OCI-LY1 (cell line): Measurements from ENCODE around the gene CCDC83.

Experiments
- H2AFZ ChIP-seq: fragments of 200-600 bp; sonication (generic), shearing (Covaris generic); 2 replicates; pipeline ENCODE4 v1.6.0; 2014; ENCODE audit warnings: antibody characterized with exemption, mild to moderate bottlenecking, low read length
- H3F3A ChIP-seq: fragments of 200-600 bp; sonication (generic), shearing (Covaris generic); 2 replicates; pipeline ENCODE4 v1.6.0; 2014; ENCODE audit warnings: mild to moderate bottlenecking, antibody characterized with exemption, low read length, moderate library complexity; ENCODE audit not compliant: insufficient read depth
- H3K27ac ChIP-seq: fragments of 200-600 bp; sonication (generic); 2 replicates; pipeline ENCODE4 v1.5.1; 2014; ENCODE audit warnings: low read length, mixed run types, mild to moderate bottlenecking, low read depth; ENCODE audit not compliant: poor library complexity, severe bottlenecking
- H3K27me3 ChIP-seq: fragments of 200-600 bp; sonication (generic); 2 replicates; pipeline ENCODE4 v1.6.0; 2014; ENCODE audit warnings: antibody characterized with exemption, mild to moderate bottlenecking, low read length, moderate library complexity; ENCODE audit not compliant: insufficient read depth
- H3K36me3 ChIP-seq: fragments of 200-600 bp; sonication (generic); 2 replicates; pipeline ENCODE4 v1.6.1; 2014; ENCODE audit warnings: mild to moderate bottlenecking, antibody characterized with exemption, low read length, moderate library complexity, mixed read lengths; ENCODE audit not compliant: insufficient read depth
- H3K4me1 ChIP-seq: fragments of 200-600 bp; sonication (generic); 2 replicates; pipeline ENCODE4 v1.5.1; 2014; ENCODE audit warnings: mild to moderate bottlenecking, low read length, moderate library complexity; ENCODE audit not compliant: insufficient read depth, severe bottlenecking
- H3K4me2 ChIP-seq: fragments of 200-600 bp; sonication (generic), shearing (Covaris generic); 2 replicates; pipeline ENCODE4 v1.6.1; 2014; ENCODE audit warnings: low read length
- H3K4me3 ChIP-seq: fragments of 200-600 bp; sonication (generic); 2 replicates; pipeline ENCODE4 v1.5.1; 2014; ENCODE audit warnings: low read length, low read depth, mild to moderate bottlenecking, mixed read lengths; ENCODE audit not compliant: poor library complexity, severe bottlenecking
- H3K79me2 ChIP-seq: fragments of 200-600 bp; shearing (Covaris generic); 2 replicates; pipeline ENCODE4 v1.6.1; 2016; ENCODE audit warnings: mixed run types, low read length, mixed read lengths; ENCODE audit not compliant: insufficient read depth
- H3K9ac ChIP-seq: fragments of 200-600 bp; sonication (generic), shearing (Covaris generic); 2 replicates; pipeline ENCODE4 v1.6.1; 2014; ENCODE audit warnings: mild to moderate bottlenecking, low read length, mixed read lengths
- H3K9me2 ChIP-seq: fragments of 200-600 bp; sonication (generic), shearing (Covaris generic); 2 replicates; pipeline ENCODE4 v1.6.1; 2014; ENCODE audit warnings: low read depth, mild to moderate bottlenecking, low read length, mixed read lengths
- H3K9me3 ChIP-seq: fragments of 200-600 bp; shearing (Covaris generic); 2 replicates; pipeline ENCODE4 v1.6.1; 2014; ENCODE audit warnings: low read length, mixed read lengths
- H4K20me1 ChIP-seq: fragments of 200-600 bp; sonication (generic), shearing (Covaris generic); 2 replicates; pipeline ENCODE4 v1.6.0; 2016; ENCODE audit warnings: mild to moderate bottlenecking, low read length; ENCODE audit not compliant: insufficient read depth
- EZH2 ChIP-seq: fragments of 200-600 bp; sonication (generic), shearing (Covaris generic); IDR thresholded peaks from 2 replicates; pipeline ENCODE4 v1.8.0; 2017; ENCODE audit warnings: borderline replicate concordance, mixed run types, mild to moderate bottlenecking, antibody characterized with exemption, low read length, moderate library complexity, mixed read lengths
- TF ChIP-seq, protein P1 (sequence below): fragments of 200-600 bp; sonication (generic), shearing (Covaris generic); IDR thresholded peaks from 2 replicates; pipeline ENCODE4 v1.5.1; 2017; ENCODE audit warnings: mild to moderate bottlenecking, antibody characterized with exemption, low read length, moderate library complexity, mixed read lengths

Gene CCDC83

DNA sequence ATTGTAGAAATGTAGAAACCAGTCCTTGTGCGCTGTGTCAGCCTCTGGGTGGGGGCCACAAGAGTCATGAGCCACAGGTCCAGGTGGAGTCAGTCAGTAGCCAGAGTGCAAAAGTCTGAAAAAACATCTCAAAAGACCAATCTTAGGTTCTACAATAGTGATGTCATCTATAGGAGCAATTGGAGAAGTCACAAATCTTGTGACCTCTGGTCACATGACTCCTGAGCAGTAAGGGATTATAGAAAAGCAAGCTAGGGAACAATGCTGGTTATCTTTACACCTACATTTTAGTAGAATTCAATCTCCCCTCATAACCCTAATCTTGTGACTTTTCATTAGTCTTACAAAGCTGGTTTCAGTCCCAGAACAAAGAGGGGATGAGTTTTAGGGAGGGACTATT is 82.7 kb downstream of the CCDC83 start:
- TF ChIP-seq, protein P1, sequence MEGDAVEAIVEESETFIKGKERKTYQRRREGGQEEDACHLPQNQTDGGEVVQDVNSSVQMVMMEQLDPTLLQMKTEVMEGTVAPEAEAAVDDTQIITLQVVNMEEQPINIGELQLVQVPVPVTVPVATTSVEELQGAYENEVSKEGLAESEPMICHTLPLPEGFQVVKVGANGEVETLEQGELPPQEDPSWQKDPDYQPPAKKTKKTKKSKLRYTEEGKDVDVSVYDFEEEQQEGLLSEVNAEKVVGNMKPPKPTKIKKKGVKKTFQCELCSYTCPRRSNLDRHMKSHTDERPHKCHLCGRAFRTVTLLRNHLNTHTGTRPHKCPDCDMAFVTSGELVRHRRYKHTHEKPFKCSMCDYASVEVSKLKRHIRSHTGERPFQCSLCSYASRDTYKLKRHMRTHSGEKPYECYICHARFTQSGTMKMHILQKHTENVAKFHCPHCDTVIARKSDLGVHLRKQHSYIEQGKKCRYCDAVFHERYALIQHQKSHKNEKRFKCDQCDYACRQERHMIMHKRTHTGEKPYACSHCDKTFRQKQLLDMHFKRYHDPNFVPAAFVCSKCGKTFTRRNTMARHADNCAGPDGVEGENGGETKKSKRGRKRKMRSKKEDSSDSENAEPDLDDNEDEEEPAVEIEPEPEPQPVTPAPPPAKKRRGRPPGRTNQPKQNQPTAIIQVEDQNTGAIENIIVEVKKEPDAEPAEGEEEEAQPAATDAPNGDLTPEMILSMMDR, result no peak
- no peak for TF ChIP-seq EZH2
- Histone ChIP-seq H3K9me3 (no peaks in the 10 kb centered on the region), H3K9me2 (no peaks in the 10 kb centered on the region), H3K9ac (no peak overlapping the region), H4K20me1 (no peaks in the 10 kb centered on the region), H3K36me3 (no peaks in the 10 kb centered on the region), H3K27ac (no peak overlapping the region), H3K4me2 (no peak overlapping the region), H3K79me2 (no peaks in the 10 kb centered on the region), H2AFZ (no peak overlapping the region), H3K4me3 (no peak overlapping the region), H3K4me1 (no peaks in the 10 kb centered on the region), H3F3A (no peaks in the 10 kb centered on the region), H3K27me3 (no peaks in the 10 kb centered on the region)

DNA sequence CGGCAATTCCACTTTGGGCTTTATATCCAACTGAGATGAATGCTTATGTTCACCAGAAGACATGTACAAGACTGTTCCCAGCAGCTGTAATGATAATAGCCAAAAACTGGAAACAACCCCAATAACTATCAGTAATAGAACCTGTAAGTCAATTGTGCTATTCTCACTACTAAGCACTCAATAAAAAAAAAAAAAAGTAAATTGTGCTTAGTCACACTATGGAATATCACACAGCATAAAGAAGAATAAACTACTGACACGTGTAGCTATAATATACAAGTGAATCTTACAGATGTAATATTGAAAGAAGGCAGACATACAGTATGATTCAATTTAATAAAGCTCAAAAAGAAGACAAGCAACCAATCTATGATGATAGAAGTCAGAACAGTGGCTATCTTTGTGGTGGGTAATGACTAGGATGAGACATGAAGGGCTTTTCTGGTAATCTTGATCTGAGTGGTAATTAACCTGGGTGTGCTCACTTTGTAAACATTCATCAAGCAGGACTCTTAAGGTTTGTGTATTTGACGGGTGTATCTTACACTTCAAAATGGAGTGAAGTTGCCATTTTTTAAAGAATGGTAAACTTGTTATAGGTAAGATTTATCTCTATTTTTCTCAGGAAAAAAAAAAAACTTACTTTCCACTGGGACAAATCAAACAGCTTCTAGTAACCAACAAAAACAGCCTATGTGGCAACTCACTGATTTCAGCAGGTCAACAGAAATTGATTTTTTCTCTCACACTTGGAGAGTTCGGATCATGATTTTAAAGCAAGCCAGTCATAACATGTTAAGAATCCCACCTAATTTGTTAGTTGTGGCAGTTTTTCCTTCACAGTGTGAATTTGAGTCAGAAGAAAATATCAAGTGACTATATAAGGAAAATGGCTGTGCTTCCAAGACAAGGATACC is 84.2 kb downstream of the CCDC83 start:
- Histone ChIP-seq H3F3A (no peaks in the 10 kb centered on the region), H3K4me1 (no peaks in the 10 kb centered on the region), H3K79me2 (no peaks in the 10 kb centered on the region), H3K27ac (no peak overlapping the region), H3K27me3 (no peaks in the 10 kb centered on the region), H2AFZ (no peak overlapping the region), H3K36me3 (no peaks in the 10 kb centered on the region), H3K9me3 (no peaks in the 10 kb centered on the region), H4K20me1 (no peaks in the 10 kb centered on the region), H3K4me2 (no peak overlapping the region), H3K4me3 (no peak overlapping the region), H3K9me2 (no peaks in the 10 kb centered on the region), H3K9ac (no peak overlapping the region)
- no peak for TF ChIP-seq EZH2
- TF ChIP-seq, protein P1, result no peak

DNA sequence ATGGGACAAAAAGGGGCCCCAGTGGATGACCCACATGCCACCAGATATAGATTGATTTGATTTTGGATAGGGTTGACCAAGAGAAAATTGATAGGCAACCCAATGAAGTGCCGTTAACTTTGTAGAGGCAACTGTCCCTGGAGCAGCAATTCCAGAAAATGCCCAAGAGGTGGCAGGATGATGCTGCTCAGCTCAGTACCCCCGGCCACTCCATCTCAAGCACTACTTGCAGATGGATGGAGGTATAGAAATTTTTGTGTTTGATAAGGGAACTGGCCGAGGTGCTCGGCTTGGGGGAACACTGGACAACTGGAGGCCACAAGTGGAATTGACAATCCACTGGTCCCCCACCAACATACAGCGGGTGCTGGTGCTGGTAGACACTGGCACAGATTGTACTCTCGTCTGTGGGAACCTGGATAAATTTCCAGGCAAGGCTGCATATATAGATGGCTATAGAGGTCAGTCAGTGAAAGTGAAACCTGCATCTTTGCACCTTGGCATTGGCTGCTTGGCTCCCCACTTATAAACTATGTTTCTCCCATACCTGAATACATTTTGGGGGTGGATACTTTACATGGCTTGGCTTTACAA is 86.3 kb downstream of the CCDC83 start:
- Histone ChIP-seq H3F3A (no peaks in the 10 kb centered on the region), H3K9ac (no peak overlapping the region), H4K20me1 (no peaks in the 10 kb centered on the region), H3K4me1 (no peaks in the 10 kb centered on the region), H2AFZ (no peak overlapping the region), H3K4me3 (no peak overlapping the region), H3K27me3 (no peaks in the 10 kb centered on the region), H3K36me3 (no peaks in the 10 kb centered on the region), H3K9me2 (no peaks in the 10 kb centered on the region), H3K9me3 (0 out of 2 replicates have a peak, but pooled peaks cover 5% of the 10 kb centered on the region), H3K4me2 (no peak overlapping the region), H3K27ac (no peak overlapping the region), H3K79me2 (no peaks in the 10 kb centered on the region)
- TF ChIP-seq, protein P1, result peak; percentile 66
- TF ChIP-seq EZH2, result no peak
